Measurements from ENCODE around the gene ARSB. TPM values are rescaled to one million over a fixed set of nuclear protein-coding genes. Genes with fewer than 3 reads are reported as not detected.
"Not testable (repeated sequence)": the region's sequence is repeated elsewhere in the genome, so short reads cannot be mapped to it uniquely, and the experiment has no call there.

The ARSB gene
- total and polyA plus RNA-seq, 3 donors from 2014 or later, result 5.3 to 12.9 (median 11.8) TPM

- DNase-seq, result no peak
- WGBS, 2 donors, result 83 to 100% methylated on average over 1 of the region's 1 CpG
- intact Hi-C loops (cut with DNase I; ENCODE audit: low total_unique reads), result no loop called here
- Histone ChIP-seq H3K27ac (no peak overlapping the region), H3K4me1 (no peaks in the 10 kb centered on the region), H3K27me3 (no peaks in the 10 kb centered on the region), H3K36me3 (ENCODE audit: low read depth, missing control alignments) (no peaks in the 10 kb centered on the region), H3K4me3 (no peak overlapping the region), H3K9me3 (no peaks in the 10 kb centered on the region)
- TF ChIP-seq CTCF (IDR thresholded peaks at IDR 0.05) (no peak), POLR2A (IDR thresholded peaks at IDR 0.05) (no peak)
Measured at GRCh38 chr5:78919796-78920195, 65.3 kb downstream of the ARSB start.

GRCh38 chr5:78916044-78916443 is 69.1 kb downstream of the ARSB start:
- TF ChIP-seq POLR2A (IDR thresholded peaks at IDR 0.05), result no peak
- TF ChIP-seq CTCF (IDR thresholded peaks at IDR 0.05), result no peak
- DNase-seq, result no peak
- H3K27ac ChIP-seq, result no peak overlapping the region
- no peaks in the 10 kb centered on the region for H3K36me3 ChIP-seq (ENCODE audit: low read depth, missing control alignments)
- no peak overlapping the region for H3K4me3 ChIP-seq
- no peaks in the 10 kb centered on the region for H3K4me1 ChIP-seq
- WGBS, 2 donors, result 67 to 72% methylated on average over 5 of the region's 5 CpGs
- H3K9me3 ChIP-seq, result no peaks in the 10 kb centered on the region
- intact Hi-C loops (cut with DNase I; ENCODE audit: low total_unique reads), result no loop called here
- no peaks in the 10 kb centered on the region for H3K27me3 ChIP-seq

GRCh38 chr5:78915170-78915569 is 69.9 kb downstream of the ARSB start:
- TF ChIP-seq POLR2A (IDR thresholded peaks at IDR 0.05) (no peak), CTCF (IDR thresholded peaks at IDR 0.05) (no peak)
- no peak overlapping the region for H3K27ac ChIP-seq
- no peak overlapping the region for H3K4me3 ChIP-seq
- H3K27me3 ChIP-seq, result no peaks in the 10 kb centered on the region
- WGBS, 2 donors, result 84 to 87% methylated on average over 3 of the region's 3 CpGs
- no peaks in the 10 kb centered on the region for H3K4me1 ChIP-seq
- no peaks in the 10 kb centered on the region for H3K36me3 ChIP-seq (ENCODE audit: low read depth, missing control alignments)
- no peaks in the 10 kb centered on the region for H3K9me3 ChIP-seq
- intact Hi-C loops (cut with DNase I; ENCODE audit: low total_unique reads), result no loop called here
- no peak for DNase-seq

GRCh38 chr5:78912811-78913210 is 72.3 kb downstream of the ARSB start:
- H3K4me3 ChIP-seq, result no peak overlapping the region
- TF ChIP-seq POLR2A (IDR thresholded peaks at IDR 0.05), result no peak
- TF ChIP-seq CTCF (IDR thresholded peaks at IDR 0.05), result no peak
- DNase-seq, result no peak
- intact Hi-C loops (cut with DNase I; ENCODE audit: low total_unique reads), result no loop called here
- H3K27me3 ChIP-seq, result no peaks in the 10 kb centered on the region
- H3K36me3 ChIP-seq (ENCODE audit: low read depth, missing control alignments), result no peaks in the 10 kb centered on the region
- no peak overlapping the region for H3K27ac ChIP-seq
- peaks cover 7% of the 10 kb centered on the region for H3K4me1 ChIP-seq
- H3K9me3 ChIP-seq, result no peaks in the 10 kb centered on the region
- WGBS, 2 donors, result 70 to 72% methylated on average over 7 of the region's 7 CpGs

- Histone ChIP-seq H3K9me3 (no peaks in the 10 kb centered on the region), H3K4me3 (no peak overlapping the region), H3K36me3 (ENCODE audit: low read depth, missing control alignments) (no peaks in the 10 kb centered on the region), H3K27me3 (no peaks in the 10 kb centered on the region), H3K27ac (no peak overlapping the region), H3K4me1 (peaks cover 7% of the 10 kb centered on the region)
- TF ChIP-seq CTCF (IDR thresholded peaks at IDR 0.05) (no peak), POLR2A (IDR thresholded peaks at IDR 0.05) (no peak)
- WGBS, 2 donors, result 55 to 58% methylated on average over 5 of the region's 5 CpGs
- no peak for DNase-seq
- intact Hi-C loops (cut with DNase I; ENCODE audit: low total_unique reads), result no loop called here
Measured at GRCh38 chr5:78912085-78912771, 72.9 kb downstream of the ARSB start.

GRCh38 chr5:78909224-78909983 is 75.7 kb downstream of the ARSB start:
- H3K27me3 ChIP-seq; H3K4me3 ChIP-seq; H3K9me3 ChIP-seq; H3K36me3 ChIP-seq (ENCODE audit: low read depth, missing control alignments); intact Hi-C loops (cut with DNase I; ENCODE audit: low total_unique reads); DNase-seq; H3K27ac ChIP-seq; H3K4me1 ChIP-seq: not testable (repeated sequence)
- WGBS, 2 donors, result 66 to 85% methylated on average over 9 of the region's 9 CpGs
